ENCODE results near the gene ZNF668.
A peak's percentile ranks its signal among the peaks of the same experiment; 100 is the strongest.
"Not testable (repeated sequence)": the region's sequence is repeated elsewhere in the genome, so short reads cannot be mapped to it uniquely, and the experiment has no call there.

ZNF668 gene

DNA sequence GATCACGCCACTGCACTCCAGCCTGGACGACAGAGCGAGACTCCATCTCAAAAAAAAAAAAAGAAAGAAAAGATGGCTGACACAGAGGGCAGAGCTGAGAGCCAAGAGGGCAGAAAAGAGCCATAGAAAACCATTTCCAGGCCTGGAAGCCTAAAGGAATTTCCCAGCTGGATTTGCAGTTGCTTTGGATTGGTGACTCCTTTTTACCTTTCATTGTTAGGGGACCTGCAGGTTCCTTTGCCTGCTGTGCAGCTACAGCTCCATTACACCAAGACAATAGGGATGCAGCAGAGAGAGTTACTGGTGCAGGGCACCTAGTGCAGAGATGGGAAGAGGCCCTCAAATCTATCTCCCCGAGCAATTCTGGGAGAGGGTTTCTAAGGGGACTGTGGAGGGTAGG is 18.4 kb downstream of the ZNF668 start:
- no peak for DNase-seq (ENCODE audit: low read depth)

GRCh38 chr16:31052114-31052513 is 21.9 kb downstream of the ZNF668 start:
- DNase-seq (ENCODE audit: low read depth): no peak

GRCh38 chr16:31050280-31051030 is 23.6 kb downstream of the ZNF668 start:
- no peak for DNase-seq (ENCODE audit: low read depth)

GRCh38 chr16:31043898-31044481 is 30.1 kb downstream of the ZNF668 start:
- DNase-seq (ENCODE audit: low read depth): no peak

DNA sequence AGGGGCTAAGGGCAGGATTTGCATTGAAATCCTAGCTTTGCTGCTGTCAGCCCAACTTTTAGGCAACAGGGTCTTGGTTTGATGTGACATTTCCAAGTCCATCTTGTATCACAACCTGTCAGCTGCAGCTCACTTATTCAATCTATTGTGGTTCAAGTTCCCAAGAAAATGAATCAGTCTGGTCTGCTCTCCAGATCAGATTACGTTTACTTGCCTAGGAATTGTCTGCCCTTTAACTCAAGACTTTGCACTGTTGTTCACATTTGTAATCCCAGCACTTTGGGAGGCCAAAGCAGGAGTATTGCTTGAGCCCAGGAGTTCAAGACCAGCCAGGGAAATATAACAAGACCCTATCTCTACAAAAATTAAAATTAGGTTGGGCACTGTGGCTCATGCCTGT is 30.7 kb downstream of the ZNF668 start:
- no peak for DNase-seq (ENCODE audit: low read depth)

- DNase-seq (ENCODE audit: low read depth): no peak
These were observed 31.2 kb downstream of the ZNF668 start for GRCh38 chr16:31042866-31043265.

DNA sequence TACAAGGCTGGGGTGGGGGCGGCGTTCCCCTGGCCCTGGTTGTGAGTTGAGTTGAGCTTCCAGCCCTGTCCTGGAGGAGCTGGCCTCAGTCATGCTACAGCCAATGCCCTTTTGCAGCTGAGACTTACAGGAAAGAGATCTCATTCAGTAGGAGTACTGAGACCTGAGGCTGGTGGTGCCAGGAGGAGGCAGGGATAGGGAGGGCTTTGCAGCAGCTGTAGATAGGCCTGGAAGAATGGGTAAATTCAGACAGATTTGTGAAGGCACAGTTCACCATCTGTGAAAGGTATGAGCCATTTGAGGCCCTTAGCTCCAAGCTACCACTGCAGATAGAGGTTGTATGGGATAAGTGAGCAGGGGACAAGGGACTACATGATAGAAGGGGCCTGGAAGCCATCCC is 35.0 kb downstream of the ZNF668 start:
- no peak for DNase-seq (ENCODE audit: low read depth)

GRCh38 chr16:31036691-31037090 is 37.3 kb downstream of the ZNF668 start:
- no peak for DNase-seq (ENCODE audit: low read depth)

- peak; percentile 73 for DNase-seq (ENCODE audit: low read depth)
These were observed 40.1 kb downstream of the ZNF668 start for GRCh38 chr16:31033709-31034492.

- peak; percentile 94 for DNase-seq (ENCODE audit: low read depth)
These were observed 41.0 kb downstream of the ZNF668 start, which contains the start of gene STX4 for GRCh38 chr16:31032736-31033708. TSS of gene STX4 (plus strand) at chr16:31033558. CDS start at chr16:31033806, 248 bp downstream.

GRCh38 chr16:31031276-31031675 is 42.8 kb downstream of the ZNF668 start:
- no peak for DNase-seq (ENCODE audit: low read depth)

GRCh38 chr16:31029272-31029671 is 44.8 kb downstream of the ZNF668 start:
- DNase-seq (ENCODE audit: low read depth): no peak

DNA sequence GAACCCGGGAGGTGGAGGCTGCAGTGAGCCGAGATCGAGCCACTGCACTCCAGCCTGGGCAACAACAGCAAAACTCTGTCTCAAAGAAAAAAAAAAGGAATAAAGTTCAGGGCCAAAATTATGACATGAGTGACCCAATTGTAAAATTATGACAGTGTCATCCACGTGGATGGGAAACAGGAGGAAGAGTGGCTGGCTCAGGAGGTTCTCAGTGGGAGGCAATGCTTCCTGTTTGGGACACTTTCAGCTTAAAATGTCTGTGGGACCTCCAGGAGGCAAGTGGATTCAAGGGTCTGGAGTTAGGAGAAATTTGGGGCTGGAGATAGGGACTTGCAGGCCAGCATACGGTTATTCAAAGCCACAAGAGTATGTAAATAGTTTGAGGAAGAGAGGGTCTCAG is 48.7 kb downstream of the ZNF668 start:
- DNase-seq (ENCODE audit: low read depth): no peak

DNA sequence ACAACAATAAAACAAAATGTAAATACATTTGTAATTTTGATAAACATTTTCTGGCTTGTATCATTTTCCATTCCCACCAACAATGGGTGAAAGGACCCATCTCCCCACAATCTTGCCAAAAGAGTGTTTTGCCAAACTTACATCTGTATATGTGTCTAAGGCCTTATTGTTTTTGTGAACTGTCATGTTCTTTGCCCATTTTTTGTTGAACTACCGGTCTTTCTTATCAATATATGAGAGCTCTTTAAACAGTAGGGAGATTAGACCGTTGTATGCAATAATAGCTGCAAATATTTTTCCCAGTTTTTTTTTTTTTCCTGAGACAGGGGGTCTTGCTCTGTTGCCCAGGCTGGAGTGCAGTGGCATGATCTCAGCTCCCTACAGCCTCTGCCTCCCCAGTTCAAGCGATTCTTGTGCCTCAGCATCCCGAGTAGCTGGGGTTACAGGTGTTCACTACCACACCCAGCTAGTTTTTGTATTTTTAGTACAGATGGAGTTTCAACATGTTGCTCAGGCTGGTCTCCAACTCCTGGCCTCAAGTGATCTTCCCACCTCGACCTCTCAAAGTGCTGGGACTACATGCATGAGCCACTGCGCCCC is 50.3 kb downstream of the ZNF668 start:
- DNase-seq (ENCODE audit: low read depth): no peak

DNA sequence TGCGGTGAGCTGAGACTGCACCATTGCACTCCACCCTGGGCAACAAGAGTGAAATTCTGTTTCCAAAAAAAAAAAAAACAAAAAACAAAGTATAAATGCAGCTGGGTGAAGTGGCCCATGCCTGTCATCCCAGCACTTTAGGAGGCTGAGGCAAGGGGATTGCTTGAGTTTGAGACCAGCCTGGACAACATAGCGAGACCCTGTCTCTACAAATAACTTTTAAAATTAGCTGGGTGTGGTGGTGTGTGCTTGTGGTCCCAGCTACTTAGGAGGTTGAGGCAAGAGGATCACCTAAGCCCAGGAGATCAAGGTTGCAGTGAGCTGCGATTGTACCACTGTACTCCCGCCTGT is 50.8 kb downstream of the ZNF668 start:
- DNase-seq (ENCODE audit: low read depth): no peak

DNA sequence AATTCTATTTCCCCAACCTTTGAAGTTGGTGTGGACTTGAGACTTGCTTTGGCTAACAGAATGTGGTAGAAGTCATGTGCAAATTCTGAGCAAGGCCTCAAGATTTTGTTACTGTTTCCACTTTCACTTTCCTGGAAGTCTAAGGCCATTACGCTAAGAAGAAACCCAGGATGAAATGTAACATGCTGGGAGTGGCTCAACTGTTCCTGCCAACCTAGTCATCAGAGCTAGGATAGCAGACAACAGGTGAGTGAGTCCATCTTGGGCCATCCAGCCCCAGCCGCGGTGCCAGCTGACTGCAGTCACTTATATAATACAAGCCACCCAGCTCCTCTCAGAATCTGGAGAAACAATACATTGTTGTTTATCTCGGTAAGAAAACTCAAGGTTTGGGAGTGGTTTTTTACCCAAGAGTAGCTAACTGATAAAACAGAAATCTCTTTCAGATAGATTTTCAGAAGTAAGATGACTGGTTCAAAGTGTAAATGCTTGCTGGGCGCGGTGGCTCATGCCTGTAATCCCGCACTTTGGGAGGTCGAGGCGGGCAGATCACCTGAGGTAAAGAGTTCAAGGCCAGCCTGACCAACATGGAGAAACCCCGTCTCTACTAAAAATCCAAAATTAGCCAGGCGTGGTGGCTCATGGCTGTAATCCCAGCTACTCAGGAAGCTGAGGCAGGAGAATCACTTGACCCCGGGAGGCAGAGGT is 51.3 kb downstream of the ZNF668 start:
- no peak for DNase-seq (ENCODE audit: low read depth)

GRCh38 chr16:31020536-31020935 is 53.5 kb downstream of the ZNF668 start:
- DNase-seq (ENCODE audit: low read depth): no peak

DNA sequence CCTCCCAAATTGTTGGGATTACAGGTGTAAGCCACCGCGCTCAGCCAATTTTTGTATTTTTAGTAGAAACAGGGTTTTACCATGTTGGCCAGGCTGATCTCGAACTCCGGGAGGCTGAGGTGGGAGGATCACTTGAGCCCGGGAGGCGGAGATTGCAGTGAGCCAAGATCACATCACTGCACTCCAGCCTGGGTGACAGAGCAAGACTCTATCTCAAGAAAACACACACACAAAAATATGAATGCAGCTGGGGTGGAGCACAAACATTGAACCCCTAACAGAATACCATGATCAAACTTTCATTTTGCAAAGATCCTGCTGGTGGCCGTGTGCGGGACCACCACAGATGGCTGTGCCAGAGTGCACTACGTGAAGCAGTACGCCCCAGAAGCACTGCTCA is 56.3 kb downstream of the ZNF668 start:
- not testable (repeated sequence) for DNase-seq (ENCODE audit: low read depth)

DNA sequence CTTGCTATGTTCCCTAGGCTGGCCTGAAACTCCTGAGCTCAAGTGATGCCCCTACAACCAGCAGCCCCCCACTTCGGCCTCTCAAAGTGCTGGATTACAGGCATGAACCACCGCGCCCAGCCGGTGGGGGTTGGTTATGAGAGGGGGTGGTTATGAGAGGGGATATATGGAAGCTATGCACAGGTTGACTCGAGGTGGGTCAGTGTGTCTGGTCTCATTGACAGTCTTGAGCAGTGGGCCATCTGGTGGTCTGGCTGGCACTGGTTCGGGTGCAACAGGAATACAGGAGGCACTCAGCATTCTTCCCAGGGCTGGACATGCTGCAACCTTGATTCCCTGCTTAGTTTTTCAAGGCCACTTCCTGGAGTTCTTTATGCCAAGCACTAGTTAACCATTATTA is 58.0 kb downstream of the ZNF668 start:
- DNase-seq (ENCODE audit: low read depth): no peak

- DNase-seq (ENCODE audit: low read depth): not testable (repeated sequence)
These were observed 60.7 kb downstream of the ZNF668 start for GRCh38 chr16:31013292-31013691.

- not testable (repeated sequence) for DNase-seq (ENCODE audit: low read depth)
These were observed 62.2 kb downstream of the ZNF668 start for GRCh38 chr16:31011815-31012214.

Data from stimulated activated CD8-positive, alpha-beta memory T cell treated with anti-CD3 and anti-CD28 coated beads, Interleukin-15, amount 100 ng/mL, for 24 hours (primary cell).